Psoas muscle (tissue), 8 donors: ENCODE results near the gene CRYGB. TPM values are rescaled to one million over a fixed set of nuclear protein-coding genes. Genes with fewer than 3 reads are reported as not detected.

Experiments
- ATAC-seq, 4 donors: fragments of 200-7000 bp; cut with Tn5 transposase; one replicate each; pipeline ENCODE4 v1.9.1; 2020; ENCODE audit warnings: moderate library complexity in 3 of 4, mild to moderate bottlenecking in 2 of 4
- DNase-seq, 2 donors: peaks; one replicate each; pipeline ENCODE4 v3.0.0-alpha.2; 2020
- H3K27ac ChIP-seq: fragments of 200-600 bp; one replicate; pipeline ENCODE4 v1.8.0; 2022
- H3K27me3 ChIP-seq, 3 donors: fragments of 200-600 bp in 1 of 3; one replicate each; pipeline versions ENCODE4 v1.6.1 to v1.8.0; 2013 to 2022; ENCODE audit warnings: low read length in 2 of 3, mild to moderate bottlenecking in 2 of 3, moderate library complexity in 1 of 3; ENCODE audit not compliant: insufficient read depth in 3 of 3
- H3K36me3 ChIP-seq, 2 donors: fragments of 200-600 bp in 1 of 2; one replicate each; pipeline versions ENCODE4 v1.6.1 to v1.8.0; 2013 to 2022; ENCODE audit warnings: low read depth in 1 of 2, mild to moderate bottlenecking in 1 of 2, moderate library complexity in 1 of 2; ENCODE audit not compliant: insufficient read depth in 1 of 2
- H3K4me1 ChIP-seq: fragments of 200-600 bp; one replicate; pipeline ENCODE4 v1.8.0; 2022
- H3K4me3 ChIP-seq: fragments of 200-600 bp; one replicate; pipeline ENCODE4 v1.8.0; 2022; ENCODE audit warnings: mild to moderate bottlenecking
- H3K9me3 ChIP-seq: fragments of 200-600 bp; one replicate; pipeline ENCODE4 v1.8.0; 2022
- CTCF ChIP-seq: fragments of 200-600 bp; IDR thresholded peaks from one replicate; pipeline ENCODE4 v1.8.0; 2022; ENCODE audit warnings: antibody characterized with exemption
- WGBS, 3 donors: extraction: QIAGEN DNeasy Blood & Tissue Kit; methylation state at CpG; one replicate each; pipeline versions ENCODE4 v1.1.6 to v1.1.7; 2013; 5-methylcytosine and 5-hydroxymethylcytosine counted together
- intact Hi-C, 2 donors: fragments of 100-400 bp; cut with DNase I; formaldehyde crosslinking; loops; one replicate each; pipeline versions ENCODE4 v1.11.0 to v1.14.2; 2022
- long read RNA-seq, 2 donors: library from polyadenylated mRNA; unstranded; transcript quantifications; one replicate each; pipeline ENCODE4 v2.0.0, GENCODE V29; 2021
- polyA plus RNA-seq, 3 donors: library from polyadenylated mRNA; stranded (reverse); fragments of 200-250 nt; gene quantifications; one replicate each; pipeline ENCODE4 v1.2.3, GENCODE V29; 2013
- total RNA-seq, 4 donors: library from RNA; stranded (reverse); fragmentation: NEBNext Ultra II Directional in 2 of 4; extraction: Animal tissue kit (Norgen Biotek cat#: 25700) in 2 of 4; gene quantifications; one replicate each; pipeline versions ENCODE4 v1.2.1 to v1.2.4, GENCODE V29; 2021 to 2023
- donor health status: healthy with polysubstance abuse.
- donor health status: DM: no; HTN: no; CAD: no; lungs with moderate emphysema.
- donor health status: Bipolar disorder and iron deficiency.
- donor health status: healthy.
- donor health status: DM: yes; HTN: yes; CAD: no.
- donor health status: DM: no; HTN: no; CAD: no.
- donor health status: DM: no; HTN: no; CAD: no.
- donor health status: DM: yes; HTN: yes; CAD: no.

CRYGB gene
- not detected for total RNA-seq
- polyA plus RNA-seq: not detected
- long read RNA-seq, donor 1: 0 reads
- long read RNA-seq, donor 2: 0 reads

GRCh38 chr2:208146006-208146405 lies at the start of gene CRYGB:
Gene CRYGB (minus strand): TSS chr2:208146158. CDS start chr2:208146120, 38 bp downstream.
- Histone ChIP-seq H3K4me3 (no peak within 1 kb of the TSS), H3K36me3 (no peaks in the 10 kb centered on the region), H3K4me1 (no peaks in the 10 kb centered on the region), H3K9me3 (no peaks in the 10 kb centered on the region), H3K27ac (no peak within 1 kb of the TSS), H3K27me3 (no peaks in the 10 kb centered on the region)
- WGBS, 3 donors: 40 to 59% (median 45%) methylated on average over 6 of the region's 6 CpGs
- TF ChIP-seq CTCF: no peak
- DNase-seq (no peak), ATAC-seq (no peak)
- intact Hi-C loops: no loop called here

- H3K9me3 ChIP-seq: no peaks in the 10 kb centered on the region
- no peaks in the 10 kb centered on the region for H3K36me3 ChIP-seq
- ATAC-seq: no peak
- H3K27me3 ChIP-seq: no peaks in the 10 kb centered on the region
- WGBS, 3 donors: 75 to 79% (median 75%) methylated on average over 3 of the region's 3 CpGs
- H3K4me3 ChIP-seq: no peak overlapping the region
- H3K4me1 ChIP-seq: no peaks in the 10 kb centered on the region
- DNase-seq: no peak
- intact Hi-C loops: no loop called here
- no peak overlapping the region for H3K27ac ChIP-seq
- TF ChIP-seq CTCF: no peak
Measured at GRCh38 chr2:208195531-208195930, 49.6 kb upstream of the CRYGB start.

- TF ChIP-seq CTCF: no peak
- Histone ChIP-seq H3K36me3 (no peaks in the 10 kb centered on the region), H3K9me3 (no peaks in the 10 kb centered on the region), H3K4me1 (no peaks in the 10 kb centered on the region), H3K27ac (no peak overlapping the region), H3K27me3 (no peaks in the 10 kb centered on the region), H3K4me3 (no peak overlapping the region)
- 85 to 88% (median 86%) methylated on average over 8 of the region's 8 CpGs for WGBS, 3 donors
- DNase-seq: no peak
- ATAC-seq: no peak
- intact Hi-C loops: no loop called here
Measured at GRCh38 chr2:208192611-208193236, 46.8 kb upstream of the CRYGB start.

- Histone ChIP-seq H3K27ac (no peak within 1 kb of the TSS), H3K4me3 (no peak within 1 kb of the TSS), H3K36me3 (no peaks in the 10 kb centered on the region), H3K9me3 (no peaks in the 10 kb centered on the region), H3K4me1 (no peaks in the 10 kb centered on the region), H3K27me3 (no peaks in the 10 kb centered on the region)
- WGBS, 3 donors: 56 to 63% (median 59%) methylated on average over 10 of the region's 10 CpGs
- intact Hi-C loops: no loop called here
- ATAC-seq: no peak
- no peak for TF ChIP-seq CTCF
- DNase-seq: no peak
Measured at GRCh38 chr2:208189810-208190503, 44.0 kb upstream of the CRYGB start, which contains the start of gene C2orf80. Gene C2orf80 (minus strand): TSS chr2:208190030. CDS start chr2:208186986, 3,044 bp downstream.
